ENCODE data around the gene ELMO1. TPM values are rescaled to one million over a fixed set of nuclear protein-coding genes. Genes with fewer than 3 reads are reported as not detected.

ELMO1 gene
- total and polyA plus RNA-seq, 2 experiments from 2014 or later: 6.5 to 24.9 TPM

GRCh38 chr7:37284805-37285231 lies 163.8 kb downstream of the ELMO1 start:
- Mint-ChIP-seq H3K4me3 (no peak overlapping the region), H3K36me3 (ENCODE audit: low read depth) (peaks cover 5% of the 10 kb centered on the region; the same call in 2 of the 3 replicates), H3K4me1 (peaks cover 34% of the 10 kb centered on the region), H3K27me3 (ENCODE audit: insufficient read depth, low read depth, poor library complexity) (peaks cover 4% of the 10 kb centered on the region), H3K9me3 (peaks cover 3% of the 10 kb centered on the region; the same call in 1 of the 3 replicates), H3K27ac (no peak overlapping the region)
- no peaks in the 10 kb centered on the region for H4K20me1 ChIP-seq (replicated peaks; ENCODE audit: insufficient read depth)
- ATAC-seq (peak; percentile 88), DNase-seq (ENCODE audit: low spot score) (peak; percentile 78)
- H3K36me3 ChIP-seq (ENCODE audit: insufficient read depth): no peaks in the 10 kb centered on the region
- H3K4me1 ChIP-seq (ENCODE audit: insufficient read depth): no peaks in the 10 kb centered on the region
- no peak overlapping the region for H3K4me3 ChIP-seq
- no peak overlapping the region for H3K4me2 ChIP-seq
- no peaks in the 10 kb centered on the region for H3F3A ChIP-seq (replicated peaks; ENCODE audit: low read depth)
- peaks cover 3% of the 10 kb centered on the region; the same call in 1 of the 2 replicates for H3K9me2 ChIP-seq (ENCODE audit: insufficient read depth)
- H3K27me3 ChIP-seq (ENCODE audit: insufficient read depth): no peaks in the 10 kb centered on the region
- H2AFZ ChIP-seq: no peak overlapping the region
- H3K79me2 ChIP-seq (replicated peaks; ENCODE audit: insufficient read depth): no peaks in the 10 kb centered on the region
- TF ChIP-seq POLR2AphosphoS5 (IDR thresholded peaks at IDR 0.05; ENCODE audit: low read depth) (no peak), EZH2phosphoT487 (IDR thresholded peaks at IDR 0.05; ENCODE audit: unreplicated experiment) (no peak), JUNB (IDR thresholded peaks at IDR 0.05; ENCODE audit: unreplicated experiment) (no peak), ZNF114 (CRISPR knock-in tag; IDR thresholded peaks at IDR 0.05) (0 out of 2 replicates have a peak, but pooled peaks have one; percentile 49), NANOG (IDR thresholded peaks at IDR 0.05; ENCODE audit: borderline replicate concordance) (no peak), ZNF331 (CRISPR knock-in tag; IDR thresholded peaks at IDR 0.05; ENCODE audit: low read depth) (no peak)
- TF ChIP-seq, protein P1, sequence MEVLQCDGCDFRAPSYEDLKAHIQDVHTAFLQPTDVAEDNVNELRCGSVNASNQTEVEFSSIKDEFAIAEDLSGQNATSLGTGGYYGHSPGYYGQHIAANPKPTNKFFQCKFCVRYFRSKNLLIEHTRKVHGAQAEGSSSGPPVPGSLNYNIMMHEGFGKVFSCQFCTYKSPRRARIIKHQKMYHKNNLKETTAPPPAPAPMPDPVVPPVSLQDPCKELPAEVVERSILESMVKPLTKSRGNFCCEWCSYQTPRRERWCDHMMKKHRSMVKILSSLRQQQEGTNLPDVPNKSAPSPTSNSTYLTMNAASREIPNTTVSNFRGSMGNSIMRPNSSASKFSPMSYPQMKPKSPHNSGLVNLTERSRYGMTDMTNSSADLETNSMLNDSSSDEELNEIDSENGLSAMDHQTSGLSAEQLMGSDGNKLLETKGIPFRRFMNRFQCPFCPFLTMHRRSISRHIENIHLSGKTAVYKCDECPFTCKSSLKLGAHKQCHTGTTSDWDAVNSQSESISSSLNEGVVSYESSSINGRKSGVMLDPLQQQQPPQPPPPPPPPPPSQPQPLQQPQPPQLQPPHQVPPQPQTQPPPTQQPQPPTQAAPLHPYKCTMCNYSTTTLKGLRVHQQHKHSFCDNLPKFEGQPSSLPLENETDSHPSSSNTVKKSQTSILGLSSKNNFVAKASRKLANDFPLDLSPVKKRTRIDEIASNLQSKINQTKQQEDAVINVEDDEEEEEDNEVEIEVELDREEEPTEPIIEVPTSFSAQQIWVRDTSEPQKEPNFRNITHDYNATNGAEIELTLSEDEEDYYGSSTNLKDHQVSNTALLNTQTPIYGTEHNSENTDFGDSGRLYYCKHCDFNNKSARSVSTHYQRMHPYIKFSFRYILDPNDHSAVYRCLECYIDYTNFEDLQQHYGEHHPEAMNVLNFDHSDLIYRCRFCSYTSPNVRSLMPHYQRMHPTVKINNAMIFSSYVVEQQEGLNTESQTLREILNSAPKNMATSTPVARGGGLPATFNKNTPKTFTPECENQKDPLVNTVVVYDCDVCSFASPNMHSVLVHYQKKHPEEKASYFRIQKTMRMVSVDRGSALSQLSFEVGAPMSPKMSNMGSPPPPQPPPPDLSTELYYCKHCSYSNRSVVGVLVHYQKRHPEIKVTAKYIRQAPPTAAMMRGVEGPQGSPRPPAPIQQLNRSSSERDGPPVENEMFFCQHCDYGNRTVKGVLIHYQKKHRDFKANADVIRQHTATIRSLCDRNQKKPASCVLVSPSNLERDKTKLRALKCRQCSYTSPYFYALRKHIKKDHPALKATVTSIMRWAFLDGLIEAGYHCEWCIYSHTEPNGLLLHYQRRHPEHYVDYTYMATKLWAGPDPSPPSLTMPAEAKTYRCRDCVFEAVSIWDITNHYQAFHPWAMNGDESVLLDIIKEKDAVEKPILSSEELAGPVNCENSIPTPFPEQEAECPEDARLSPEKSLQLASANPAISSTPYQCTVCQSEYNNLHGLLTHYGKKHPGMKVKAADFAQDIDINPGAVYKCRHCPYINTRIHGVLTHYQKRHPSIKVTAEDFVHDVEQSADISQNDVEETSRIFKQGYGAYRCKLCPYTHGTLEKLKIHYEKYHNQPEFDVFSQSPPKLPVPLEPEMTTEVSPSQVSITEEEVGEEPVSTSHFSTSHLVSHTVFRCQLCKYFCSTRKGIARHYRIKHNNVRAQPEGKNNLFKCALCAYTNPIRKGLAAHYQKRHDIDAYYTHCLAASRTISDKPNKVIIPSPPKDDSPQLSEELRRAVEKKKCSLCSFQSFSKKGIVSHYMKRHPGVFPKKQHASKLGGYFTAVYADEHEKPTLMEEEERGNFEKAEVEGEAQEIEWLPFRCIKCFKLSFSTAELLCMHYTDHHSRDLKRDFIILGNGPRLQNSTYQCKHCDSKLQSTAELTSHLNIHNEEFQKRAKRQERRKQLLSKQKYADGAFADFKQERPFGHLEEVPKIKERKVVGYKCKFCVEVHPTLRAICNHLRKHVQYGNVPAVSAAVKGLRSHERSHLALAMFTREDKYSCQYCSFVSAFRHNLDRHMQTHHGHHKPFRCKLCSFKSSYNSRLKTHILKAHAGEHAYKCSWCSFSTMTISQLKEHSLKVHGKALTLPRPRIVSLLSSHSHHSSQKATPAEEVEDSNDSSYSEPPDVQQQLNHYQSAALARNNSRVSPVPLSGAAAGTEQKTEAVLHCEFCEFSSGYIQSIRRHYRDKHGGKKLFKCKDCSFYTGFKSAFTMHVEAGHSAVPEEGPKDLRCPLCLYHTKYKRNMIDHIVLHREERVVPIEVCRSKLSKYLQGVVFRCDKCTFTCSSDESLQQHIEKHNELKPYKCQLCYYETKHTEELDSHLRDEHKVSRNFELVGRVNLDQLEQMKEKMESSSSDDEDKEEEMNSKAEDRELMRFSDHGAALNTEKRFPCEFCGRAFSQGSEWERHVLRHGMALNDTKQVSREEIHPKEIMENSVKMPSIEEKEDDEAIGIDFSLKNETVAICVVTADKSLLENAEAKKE (CRISPR knock-in tag; IDR thresholded peaks at IDR 0.05): peak; percentile 17; the same call in 1 of the 2 replicates
- TF ChIP-seq, protein P2, sequence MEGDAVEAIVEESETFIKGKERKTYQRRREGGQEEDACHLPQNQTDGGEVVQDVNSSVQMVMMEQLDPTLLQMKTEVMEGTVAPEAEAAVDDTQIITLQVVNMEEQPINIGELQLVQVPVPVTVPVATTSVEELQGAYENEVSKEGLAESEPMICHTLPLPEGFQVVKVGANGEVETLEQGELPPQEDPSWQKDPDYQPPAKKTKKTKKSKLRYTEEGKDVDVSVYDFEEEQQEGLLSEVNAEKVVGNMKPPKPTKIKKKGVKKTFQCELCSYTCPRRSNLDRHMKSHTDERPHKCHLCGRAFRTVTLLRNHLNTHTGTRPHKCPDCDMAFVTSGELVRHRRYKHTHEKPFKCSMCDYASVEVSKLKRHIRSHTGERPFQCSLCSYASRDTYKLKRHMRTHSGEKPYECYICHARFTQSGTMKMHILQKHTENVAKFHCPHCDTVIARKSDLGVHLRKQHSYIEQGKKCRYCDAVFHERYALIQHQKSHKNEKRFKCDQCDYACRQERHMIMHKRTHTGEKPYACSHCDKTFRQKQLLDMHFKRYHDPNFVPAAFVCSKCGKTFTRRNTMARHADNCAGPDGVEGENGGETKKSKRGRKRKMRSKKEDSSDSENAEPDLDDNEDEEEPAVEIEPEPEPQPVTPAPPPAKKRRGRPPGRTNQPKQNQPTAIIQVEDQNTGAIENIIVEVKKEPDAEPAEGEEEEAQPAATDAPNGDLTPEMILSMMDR (conservative IDR thresholded peaks at IDR 0.05; ENCODE audit: low read depth in 2 of 2): peak; percentile 92 to 93
- TF ChIP-seq, protein P3, sequence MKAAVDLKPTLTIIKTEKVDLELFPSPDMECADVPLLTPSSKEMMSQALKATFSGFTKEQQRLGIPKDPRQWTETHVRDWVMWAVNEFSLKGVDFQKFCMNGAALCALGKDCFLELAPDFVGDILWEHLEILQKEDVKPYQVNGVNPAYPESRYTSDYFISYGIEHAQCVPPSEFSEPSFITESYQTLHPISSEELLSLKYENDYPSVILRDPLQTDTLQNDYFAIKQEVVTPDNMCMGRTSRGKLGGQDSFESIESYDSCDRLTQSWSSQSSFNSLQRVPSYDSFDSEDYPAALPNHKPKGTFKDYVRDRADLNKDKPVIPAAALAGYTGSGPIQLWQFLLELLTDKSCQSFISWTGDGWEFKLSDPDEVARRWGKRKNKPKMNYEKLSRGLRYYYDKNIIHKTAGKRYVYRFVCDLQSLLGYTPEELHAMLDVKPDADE (IDR thresholded peaks at IDR 0.05): no peak
- H3K27ac ChIP-seq (ENCODE audit: low read depth): no peak overlapping the region

All from GM23338 (cell line).